OCI-LY1 (cell line): ENCODE data around the gene PRKAR2B.

Experiments used
- H2AFZ ChIP-seq: fragments of 200-600 bp; sonication (generic), shearing (Covaris generic); 2 replicates; pipeline ENCODE4 v1.6.0; 2014; ENCODE audit warnings: antibody characterized with exemption, mild to moderate bottlenecking, low read length
- H3F3A ChIP-seq: fragments of 200-600 bp; sonication (generic), shearing (Covaris generic); 2 replicates; pipeline ENCODE4 v1.6.0; 2014; ENCODE audit warnings: mild to moderate bottlenecking, antibody characterized with exemption, low read length, moderate library complexity; ENCODE audit not compliant: insufficient read depth
- H3K27ac ChIP-seq: fragments of 200-600 bp; sonication (generic); 2 replicates; pipeline ENCODE4 v1.5.1; 2014; ENCODE audit warnings: low read length, mixed run types, mild to moderate bottlenecking, low read depth; ENCODE audit not compliant: poor library complexity, severe bottlenecking
- H3K27me3 ChIP-seq: fragments of 200-600 bp; sonication (generic); 2 replicates; pipeline ENCODE4 v1.6.0; 2014; ENCODE audit warnings: antibody characterized with exemption, mild to moderate bottlenecking, low read length, moderate library complexity; ENCODE audit not compliant: insufficient read depth
- H3K36me3 ChIP-seq: fragments of 200-600 bp; sonication (generic); 2 replicates; pipeline ENCODE4 v1.6.1; 2014; ENCODE audit warnings: mild to moderate bottlenecking, antibody characterized with exemption, low read length, moderate library complexity, mixed read lengths; ENCODE audit not compliant: insufficient read depth
- H3K4me1 ChIP-seq: fragments of 200-600 bp; sonication (generic); 2 replicates; pipeline ENCODE4 v1.5.1; 2014; ENCODE audit warnings: mild to moderate bottlenecking, low read length, moderate library complexity; ENCODE audit not compliant: insufficient read depth, severe bottlenecking
- H3K4me2 ChIP-seq: fragments of 200-600 bp; sonication (generic), shearing (Covaris generic); 2 replicates; pipeline ENCODE4 v1.6.1; 2014; ENCODE audit warnings: low read length
- H3K4me3 ChIP-seq: fragments of 200-600 bp; sonication (generic); 2 replicates; pipeline ENCODE4 v1.5.1; 2014; ENCODE audit warnings: low read length, low read depth, mild to moderate bottlenecking, mixed read lengths; ENCODE audit not compliant: poor library complexity, severe bottlenecking
- H3K79me2 ChIP-seq: fragments of 200-600 bp; shearing (Covaris generic); 2 replicates; pipeline ENCODE4 v1.6.1; 2016; ENCODE audit warnings: mixed run types, low read length, mixed read lengths; ENCODE audit not compliant: insufficient read depth
- H3K9ac ChIP-seq: fragments of 200-600 bp; sonication (generic), shearing (Covaris generic); 2 replicates; pipeline ENCODE4 v1.6.1; 2014; ENCODE audit warnings: mild to moderate bottlenecking, low read length, mixed read lengths
- H3K9me2 ChIP-seq: fragments of 200-600 bp; sonication (generic), shearing (Covaris generic); 2 replicates; pipeline ENCODE4 v1.6.1; 2014; ENCODE audit warnings: low read depth, mild to moderate bottlenecking, low read length, mixed read lengths
- H3K9me3 ChIP-seq: fragments of 200-600 bp; shearing (Covaris generic); 2 replicates; pipeline ENCODE4 v1.6.1; 2014; ENCODE audit warnings: low read length, mixed read lengths
- H4K20me1 ChIP-seq: fragments of 200-600 bp; sonication (generic), shearing (Covaris generic); 2 replicates; pipeline ENCODE4 v1.6.0; 2016; ENCODE audit warnings: mild to moderate bottlenecking, low read length; ENCODE audit not compliant: insufficient read depth
- CTCF ChIP-seq: fragments of 200-600 bp; sonication (generic), shearing (Covaris generic); IDR thresholded peaks from 2 replicates; pipeline ENCODE4 v1.5.1; 2017; ENCODE audit warnings: mild to moderate bottlenecking, antibody characterized with exemption, low read length, moderate library complexity, mixed read lengths
- EZH2 ChIP-seq: fragments of 200-600 bp; sonication (generic), shearing (Covaris generic); IDR thresholded peaks from 2 replicates; pipeline ENCODE4 v1.8.0; 2017; ENCODE audit warnings: borderline replicate concordance, mixed run types, mild to moderate bottlenecking, antibody characterized with exemption, low read length, moderate library complexity, mixed read lengths

The PRKAR2B gene

GRCh38 chr7:107173691-107174406 is 129.3 kb downstream of the PRKAR2B start:
- peaks cover 26% of the 10 kb centered on the region for H3K4me1 ChIP-seq
- H3F3A ChIP-seq = no peaks in the 10 kb centered on the region
- H3K4me2 ChIP-seq = peak overlapping the region; percentile 18; the same call in 1 of the 2 replicates
- no peaks in the 10 kb centered on the region for H3K9me3 ChIP-seq
- no peak overlapping the region for H2AFZ ChIP-seq
- H4K20me1 ChIP-seq = no peaks in the 10 kb centered on the region
- H3K36me3 ChIP-seq = peaks cover 5% of the 10 kb centered on the region; the same call in 1 of the 2 replicates
- H3K9ac ChIP-seq = no peak overlapping the region; the same call in 1 of the 2 replicates
- no peak overlapping the region for H3K27ac ChIP-seq
- no peak overlapping the region for H3K4me3 ChIP-seq
- no peak for TF ChIP-seq EZH2
- no peak for TF ChIP-seq CTCF
- H3K27me3 ChIP-seq = no peaks in the 10 kb centered on the region
- no peaks in the 10 kb centered on the region for H3K9me2 ChIP-seq
- peaks cover 79% of the 10 kb centered on the region for H3K79me2 ChIP-seq

- TF ChIP-seq EZH2 = no peak
- TF ChIP-seq CTCF = no peak
- H3K9me2 ChIP-seq = no peaks in the 10 kb centered on the region
- no peaks in the 10 kb centered on the region for H3F3A ChIP-seq
- H3K79me2 ChIP-seq = peaks cover 35% of the 10 kb centered on the region
- no peaks in the 10 kb centered on the region for H3K9me3 ChIP-seq
- H3K27ac ChIP-seq = no peak overlapping the region
- peaks cover 31% of the 10 kb centered on the region; the same call in 1 of the 2 replicates for H3K36me3 ChIP-seq
- H3K27me3 ChIP-seq = no peaks in the 10 kb centered on the region
- H3K9ac ChIP-seq = no peak overlapping the region
- H2AFZ ChIP-seq = no peak overlapping the region
- no peaks in the 10 kb centered on the region for H4K20me1 ChIP-seq
- peaks cover 9% of the 10 kb centered on the region for H3K4me1 ChIP-seq
- no peak overlapping the region for H3K4me2 ChIP-seq
- H3K4me3 ChIP-seq = no peak overlapping the region
Observed at GRCh38 chr7:107179326-107180164, 135.0 kb downstream of the PRKAR2B start.

- Histone ChIP-seq H3K36me3 (peaks cover 39% of the 10 kb centered on the region; the same call in 1 of the 2 replicates), H3K4me3 (no peak overlapping the region), H3K27ac (no peak overlapping the region), H4K20me1 (no peaks in the 10 kb centered on the region), H3F3A (no peaks in the 10 kb centered on the region), H3K4me2 (no peak overlapping the region), H3K9me2 (no peaks in the 10 kb centered on the region), H3K4me1 (peaks cover 9% of the 10 kb centered on the region), H2AFZ (no peak overlapping the region), H3K9me3 (no peaks in the 10 kb centered on the region), H3K27me3 (no peaks in the 10 kb centered on the region), H3K79me2 (peaks cover 27% of the 10 kb centered on the region), H3K9ac (no peak overlapping the region)
- TF ChIP-seq CTCF = no peak
- TF ChIP-seq EZH2 = no peak
Observed at GRCh38 chr7:107180378-107180777, 135.9 kb downstream of the PRKAR2B start.
